ENCODE results near the gene NEK9. TPM values are rescaled to one million over a fixed set of nuclear protein-coding genes. Genes with fewer than 3 reads are reported as not detected.
A peak's percentile ranks its signal among the peaks of the same experiment; 100 is the strongest.

Gene NEK9
- total RNA-seq, 4 donors from 2014 or later, result 28.7 to 73.9 (median 59.4) TPM

- H3K4me3 ChIP-seq (ENCODE audit: low read depth, poor library complexity, severe bottlenecking), result peak overlapping the region; percentile 62
- intact Hi-C loops (cut with DNase I; ENCODE audit: low total_unique reads), result no loop called here
- TF ChIP-seq CTCF (IDR thresholded peaks at IDR 0.05), result no peak
- no peak for TF ChIP-seq POLR2A (IDR thresholded peaks at IDR 0.05)
- no peak for DNase-seq (ENCODE audit: low spot score in 2 of 2)
- 11 to 13% methylated on average over 5 of the region's 5 CpGs for WGBS, 2 donors
These were observed 63.8 kb downstream of the NEK9 start for GRCh38 chr14:75063013-75063412.

- WGBS, 2 donors, result 49 to 69% methylated on average over 2 of the region's 2 CpGs
- no peak for DNase-seq (ENCODE audit: low spot score in 2 of 2)
- TF ChIP-seq CTCF (IDR thresholded peaks at IDR 0.05), result no peak
- TF ChIP-seq POLR2A (IDR thresholded peaks at IDR 0.05), result no peak
- no peak overlapping the region for H3K4me3 ChIP-seq (ENCODE audit: low read depth, poor library complexity, severe bottlenecking)
- intact Hi-C loops (cut with DNase I; ENCODE audit: low total_unique reads), result no loop called here
These were observed 66.4 kb downstream of the NEK9 start for GRCh38 chr14:75060420-75060819.

GRCh38 chr14:75059642-75060041, 67.2 kb downstream of the NEK9 start:
- no peak for DNase-seq (ENCODE audit: low spot score in 2 of 2)
- TF ChIP-seq CTCF (IDR thresholded peaks at IDR 0.05) (no peak), POLR2A (IDR thresholded peaks at IDR 0.05) (no peak)
- WGBS, 2 donors, result 58 to 71% methylated on average over 2 of the region's 2 CpGs
- intact Hi-C loops (cut with DNase I; ENCODE audit: low total_unique reads), result no loop called here
- H3K4me3 ChIP-seq (ENCODE audit: low read depth, poor library complexity, severe bottlenecking), result no peak overlapping the region

- TF ChIP-seq POLR2A (IDR thresholded peaks at IDR 0.05), result no peak
- no peak for TF ChIP-seq CTCF (IDR thresholded peaks at IDR 0.05)
- 29 to 39% methylated on average over 1 of the region's 1 CpG for WGBS, 2 donors
- intact Hi-C loops (cut with DNase I; ENCODE audit: low total_unique reads), result no loop called here
- H3K4me3 ChIP-seq (ENCODE audit: low read depth, poor library complexity, severe bottlenecking), result no peak overlapping the region
- DNase-seq (ENCODE audit: low spot score in 2 of 2), result no peak
These were observed 72.4 kb downstream of the NEK9 start for GRCh38 chr14:75054421-75054820.

- no peak for DNase-seq (ENCODE audit: low spot score in 2 of 2)
- H3K4me3 ChIP-seq (ENCODE audit: low read depth, poor library complexity, severe bottlenecking), result no peak overlapping the region
- TF ChIP-seq POLR2A (IDR thresholded peaks at IDR 0.05) (no peak), CTCF (IDR thresholded peaks at IDR 0.05) (no peak)
- WGBS, 2 donors, result 55 to 60% methylated on average over 5 of the region's 5 CpGs
- intact Hi-C loops (cut with DNase I; ENCODE audit: low total_unique reads), result no loop called here
These were observed 73.2 kb downstream of the NEK9 start for GRCh38 chr14:75053396-75054291.

- 25 to 28% methylated on average over 5 of the region's 5 CpGs for WGBS, 2 donors
- TF ChIP-seq POLR2A (IDR thresholded peaks at IDR 0.05), result no peak
- no peak for TF ChIP-seq CTCF (IDR thresholded peaks at IDR 0.05)
- H3K4me3 ChIP-seq (ENCODE audit: low read depth, poor library complexity, severe bottlenecking), result no peak overlapping the region
- no peak for DNase-seq (ENCODE audit: low spot score in 2 of 2)
- intact Hi-C loops (cut with DNase I; ENCODE audit: low total_unique reads), result no loop called here
These were observed 75.3 kb downstream of the NEK9 start for GRCh38 chr14:75051556-75051899.
